HG03280 (cell line): ENCODE results near the gene FADS1.

Experiments used
- ATAC-seq: cut with Tn5 transposase; IDR thresholded peaks from one replicate; pipeline ENCODE4 v1.9.1; 2021; ENCODE audit warnings: mild to moderate bottlenecking, moderate library complexity; ENCODE audit not compliant: unreplicated experiment

FADS1 gene

DNA sequence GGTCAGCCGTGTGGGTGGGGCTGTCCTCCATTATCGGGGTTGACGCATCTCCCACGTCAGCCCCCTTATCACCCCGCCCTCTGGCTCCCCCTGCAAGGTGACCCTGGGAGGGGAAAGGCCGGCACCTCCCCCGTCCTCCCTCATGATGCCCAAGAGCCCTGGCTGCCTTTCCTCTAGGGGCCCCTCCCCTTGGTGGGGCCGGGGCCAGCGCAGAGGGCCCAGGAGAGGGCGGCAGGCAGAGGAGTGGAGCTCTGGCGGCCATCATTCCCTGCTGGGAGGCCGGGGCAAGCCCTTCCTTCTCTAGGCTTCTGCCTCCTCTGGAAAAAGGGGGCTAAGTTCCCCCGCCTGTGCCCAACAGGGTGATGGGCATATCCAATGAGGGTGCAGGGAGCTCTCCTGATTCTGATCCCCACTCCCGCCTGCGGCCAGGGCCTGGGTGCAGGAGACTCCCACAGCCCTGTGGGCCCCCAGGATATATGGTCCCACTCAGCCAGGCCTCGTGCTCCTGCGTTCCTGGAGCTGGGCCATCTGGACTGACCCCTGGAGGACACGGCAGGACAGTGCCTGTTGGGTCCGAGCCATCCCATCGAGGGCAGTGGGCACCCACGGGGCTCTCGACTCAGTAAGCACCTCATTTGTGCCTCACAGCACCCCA is 52.1 kb downstream of the FADS1 start:
- ATAC-seq: no peak

DNA sequence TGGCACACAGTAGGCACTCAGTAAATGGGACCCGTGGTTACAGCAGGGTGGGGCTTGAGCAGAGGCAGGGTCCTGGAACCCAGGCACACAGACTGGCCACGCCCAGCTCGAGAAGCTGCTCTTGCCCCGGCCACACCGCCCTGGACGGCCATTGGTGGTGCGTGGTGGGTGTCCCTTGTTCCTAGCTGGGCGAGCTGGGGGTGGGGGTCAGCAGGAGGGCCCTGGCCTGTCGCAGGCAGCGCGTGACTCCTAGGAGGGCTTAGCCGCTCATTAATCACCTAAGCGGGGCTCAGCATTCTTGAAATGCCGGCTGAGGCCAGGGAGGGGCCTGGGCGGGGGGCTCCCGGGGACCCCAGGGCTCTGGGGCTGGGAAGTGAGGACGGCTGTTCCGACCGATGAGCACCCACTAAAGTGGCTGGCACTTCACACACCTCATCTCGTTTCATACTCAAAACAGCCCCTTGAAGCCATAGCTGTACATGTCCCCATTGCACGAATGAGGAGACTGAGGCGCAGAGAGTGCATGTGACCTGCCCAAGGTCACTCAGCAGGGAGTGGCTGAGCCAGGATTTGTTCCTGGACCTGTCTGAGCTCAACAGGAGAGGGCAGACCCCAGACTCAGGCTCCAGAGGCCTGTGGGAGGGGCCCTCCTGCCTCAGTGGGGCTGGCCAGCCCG is 52.7 kb downstream of the FADS1 start:
- no peak for ATAC-seq

DNA sequence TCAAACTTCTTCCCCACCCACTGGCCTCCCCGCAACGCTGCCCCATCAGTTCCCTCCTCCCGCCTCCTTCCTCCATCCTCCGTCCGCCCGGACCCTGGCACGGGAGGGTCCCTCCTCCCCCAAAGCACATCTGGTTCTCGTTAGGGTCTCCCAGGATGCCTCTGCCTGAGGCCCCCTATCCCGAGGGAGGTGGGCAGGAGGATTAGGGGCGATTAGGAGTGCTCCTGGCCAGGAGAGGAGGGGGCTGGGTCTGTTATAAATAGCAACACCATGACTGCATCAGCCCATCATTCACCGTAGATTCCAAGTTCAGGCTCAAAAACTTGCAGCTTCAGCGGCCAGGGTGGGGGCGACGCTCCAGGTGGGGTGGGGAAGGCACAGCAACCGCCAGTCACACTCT is 54.0 kb downstream of the FADS1 start:
- ATAC-seq: no peak

DNA sequence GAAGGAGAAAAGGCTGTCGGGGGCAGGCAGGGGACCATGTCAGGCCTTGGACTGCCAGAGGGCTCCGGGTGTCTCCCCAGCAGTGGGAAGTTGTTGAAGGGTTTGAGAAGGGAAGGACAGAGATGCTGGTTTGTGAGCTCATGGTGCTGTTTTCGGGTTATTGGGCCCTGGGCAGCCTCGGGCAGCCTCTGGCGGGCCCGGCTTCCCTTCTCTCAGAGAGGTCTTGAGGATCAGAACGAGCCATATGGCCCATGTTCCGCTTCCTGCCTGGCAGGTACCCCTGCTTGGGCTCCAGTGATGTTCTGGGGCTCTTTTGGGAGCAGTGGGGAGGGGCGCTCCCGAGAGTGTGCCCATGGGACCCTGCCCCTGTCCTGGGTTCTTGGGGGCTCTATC is 54.6 kb downstream of the FADS1 start:
- no peak for ATAC-seq

DNA sequence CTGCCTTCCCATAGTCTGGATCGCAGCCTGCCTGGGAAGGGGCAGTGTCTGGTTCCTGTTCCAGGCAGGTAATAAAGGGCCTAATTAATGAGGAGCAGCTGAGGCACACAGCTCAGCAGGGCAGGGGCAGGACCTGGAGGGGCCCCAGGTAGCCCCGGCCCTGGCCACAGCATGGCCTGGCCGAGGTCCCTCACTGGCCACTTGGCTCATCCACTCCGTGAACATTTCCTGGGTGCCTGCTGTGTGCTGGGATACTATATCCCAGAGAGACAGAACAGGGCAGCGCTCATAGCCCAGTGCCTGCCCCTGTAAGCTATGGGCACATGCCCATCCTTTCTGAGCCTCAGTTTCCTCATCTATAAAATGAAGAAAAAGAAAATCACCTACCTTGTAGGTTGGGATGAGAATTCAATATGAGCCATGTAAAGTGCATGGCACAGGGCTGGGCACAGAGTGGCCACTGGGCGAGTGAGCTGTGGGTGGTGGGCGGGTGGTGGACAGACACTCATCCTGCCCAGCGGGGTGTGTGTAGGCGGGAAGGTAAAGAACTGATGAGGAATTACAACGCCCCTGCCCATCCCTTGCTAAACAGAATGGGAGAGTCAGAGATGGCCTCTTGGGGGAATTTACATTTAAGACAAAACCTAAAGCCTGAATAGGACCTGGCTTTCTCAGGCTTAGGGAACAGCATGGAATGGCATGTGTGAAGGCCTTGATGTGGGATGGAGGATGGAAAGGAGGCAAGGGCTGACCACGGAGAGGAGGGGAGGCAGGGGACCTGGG is 55.2 kb downstream of the FADS1 start:
- ATAC-seq: no peak

DNA sequence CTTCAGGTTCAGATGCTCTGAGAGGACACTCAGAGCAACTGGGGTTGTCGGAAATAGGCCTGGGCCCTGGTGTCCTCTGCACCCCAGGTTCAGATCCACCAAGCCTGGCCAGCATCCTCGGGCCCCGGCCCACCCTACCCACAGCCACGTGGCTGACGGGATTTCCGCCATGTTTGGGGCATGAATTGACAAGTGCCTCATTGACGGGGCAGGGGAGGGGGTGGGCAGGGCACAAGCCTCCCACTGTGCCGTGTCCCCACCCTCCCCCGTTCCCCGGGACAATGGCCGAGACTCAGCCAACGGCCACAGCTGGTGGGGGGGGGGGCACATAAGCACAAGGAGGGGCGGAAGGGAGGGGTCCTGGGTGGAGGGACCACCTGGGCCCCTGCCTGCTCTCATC is 55.9 kb downstream of the FADS1 start:
- ATAC-seq: no peak

DNA sequence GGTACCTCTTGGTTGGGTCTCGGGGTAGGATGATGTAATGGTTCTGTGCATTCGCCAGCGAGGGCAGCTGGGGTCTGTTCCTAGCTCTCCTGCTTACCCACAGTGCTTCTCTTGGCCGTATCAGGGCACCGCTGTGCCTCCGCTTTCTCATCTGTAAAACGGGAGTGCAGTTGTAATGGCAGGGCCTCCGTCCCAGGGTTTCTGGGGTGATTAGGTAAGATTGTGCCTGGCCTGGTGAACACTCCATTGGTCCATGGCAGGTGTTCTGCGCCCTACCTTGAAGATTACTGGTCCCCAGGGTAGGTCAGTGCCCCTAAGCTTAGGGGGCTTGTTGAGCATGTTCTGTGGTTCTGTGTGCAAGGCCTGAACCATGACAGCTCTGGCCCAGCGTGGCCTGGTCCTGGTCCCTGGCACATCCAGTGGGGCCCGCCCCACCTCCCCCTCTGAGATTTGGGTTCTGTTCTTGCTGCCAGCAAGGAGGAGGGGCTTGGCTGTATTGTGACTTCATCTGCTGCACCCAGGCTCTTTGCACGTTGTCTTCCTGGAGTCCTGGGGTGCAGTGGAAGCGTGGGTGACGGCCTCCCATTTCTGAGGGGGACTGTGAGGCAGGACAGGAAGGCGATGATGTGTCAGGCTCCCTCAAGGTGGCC is 59.5 kb downstream of the FADS1 start:
- ATAC-seq: no peak

DNA sequence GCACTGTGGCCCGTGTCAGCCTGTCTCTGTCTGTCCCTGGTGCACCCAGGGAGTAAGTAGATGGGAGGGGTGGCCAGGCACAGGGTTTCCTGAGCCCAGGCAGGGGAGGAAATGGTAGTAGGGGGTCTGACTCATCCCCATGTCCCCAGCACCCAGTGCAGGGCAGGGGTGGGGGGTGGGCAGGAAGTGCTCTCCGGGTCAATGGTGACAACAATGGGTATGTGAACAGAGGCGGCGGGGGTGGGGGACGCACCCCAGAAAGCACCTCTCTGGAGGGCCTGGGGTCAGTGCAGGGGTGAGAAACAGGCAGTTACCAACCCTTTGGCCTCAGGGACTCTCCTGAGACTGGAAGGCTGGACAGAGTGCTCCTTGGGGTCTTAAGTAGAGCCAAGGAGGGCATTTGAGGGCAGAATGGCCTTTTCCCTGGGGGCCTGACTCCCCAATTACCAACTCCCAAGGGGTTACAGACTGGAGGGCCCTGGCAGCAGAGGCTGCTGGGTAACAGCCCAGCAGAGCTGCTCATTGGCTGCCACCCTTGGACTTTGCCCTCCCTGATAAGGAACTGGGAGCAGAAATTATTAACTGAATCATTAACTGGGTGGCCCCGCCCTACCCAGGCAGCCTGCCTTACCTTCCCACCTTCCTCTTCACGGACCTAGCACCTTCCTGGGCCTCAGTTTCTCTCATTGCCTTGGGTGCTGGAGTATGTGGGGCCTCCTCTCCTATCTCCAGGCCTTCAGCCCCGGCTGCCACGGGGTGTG is 60.2 kb downstream of the FADS1 start:
- ATAC-seq: no peak

DNA sequence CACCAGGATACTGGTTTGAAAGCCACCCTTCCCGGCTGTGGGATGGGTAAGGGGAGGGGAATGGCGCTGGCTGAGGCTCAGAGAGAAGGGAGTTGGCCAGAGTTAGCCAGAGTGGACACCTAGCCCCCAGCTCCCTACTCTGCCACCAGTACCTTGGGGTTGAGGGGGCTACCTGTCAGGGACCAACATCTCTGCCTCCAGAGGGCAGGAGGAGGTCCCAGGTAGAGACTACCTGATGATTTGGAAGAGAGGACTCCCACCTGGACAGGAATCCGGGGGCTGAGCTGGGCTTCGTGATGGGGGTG is 60.7 kb downstream of the FADS1 start:
- ATAC-seq: no peak

DNA sequence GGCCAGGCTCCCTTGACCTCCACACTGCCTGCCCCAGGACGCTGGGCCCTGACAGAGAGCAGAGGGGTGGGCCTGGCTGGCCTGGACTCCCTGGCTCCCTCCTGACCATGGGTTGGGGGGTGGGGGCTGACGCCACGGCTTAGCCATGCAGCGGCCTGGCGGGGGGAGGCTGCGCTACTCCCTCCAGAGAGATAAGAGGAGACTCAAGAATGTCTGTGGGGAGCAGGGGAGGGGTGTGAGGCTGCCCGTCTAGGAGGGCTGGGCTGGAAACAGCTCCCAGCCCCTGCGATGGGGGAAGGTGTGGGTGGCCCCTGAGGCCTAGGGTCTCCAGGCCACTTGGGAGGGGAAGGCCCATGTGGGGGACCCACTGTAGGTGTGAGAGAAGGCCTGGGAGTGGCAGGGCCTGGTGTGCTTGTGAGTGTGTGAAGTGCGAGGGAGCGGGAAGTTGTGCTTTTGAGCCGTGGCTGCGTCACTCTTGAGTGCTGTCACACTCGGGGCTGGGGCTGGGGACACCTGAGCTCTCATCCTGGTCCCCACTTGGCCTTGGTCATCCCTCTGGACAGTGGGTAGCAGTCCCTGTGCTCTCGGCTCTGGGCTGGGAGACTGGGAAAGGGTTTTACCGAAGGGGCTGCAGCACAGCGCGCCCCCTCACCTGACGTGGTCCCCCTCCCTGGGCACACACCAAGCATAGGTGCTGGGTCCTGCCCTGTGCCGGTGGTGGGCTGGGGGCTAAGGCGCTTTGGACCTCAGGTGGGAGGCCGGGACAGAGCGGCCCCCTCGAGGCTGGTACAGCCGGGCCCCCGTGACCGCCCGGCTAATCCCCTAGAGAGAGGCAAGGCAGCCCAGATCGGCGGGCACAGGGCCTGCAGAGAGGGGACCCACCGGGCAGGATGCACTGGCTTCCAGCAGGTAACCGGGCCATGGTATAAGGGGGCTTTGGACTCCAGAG is 62.0 kb downstream of the FADS1 start:
- ATAC-seq: no peak

DNA sequence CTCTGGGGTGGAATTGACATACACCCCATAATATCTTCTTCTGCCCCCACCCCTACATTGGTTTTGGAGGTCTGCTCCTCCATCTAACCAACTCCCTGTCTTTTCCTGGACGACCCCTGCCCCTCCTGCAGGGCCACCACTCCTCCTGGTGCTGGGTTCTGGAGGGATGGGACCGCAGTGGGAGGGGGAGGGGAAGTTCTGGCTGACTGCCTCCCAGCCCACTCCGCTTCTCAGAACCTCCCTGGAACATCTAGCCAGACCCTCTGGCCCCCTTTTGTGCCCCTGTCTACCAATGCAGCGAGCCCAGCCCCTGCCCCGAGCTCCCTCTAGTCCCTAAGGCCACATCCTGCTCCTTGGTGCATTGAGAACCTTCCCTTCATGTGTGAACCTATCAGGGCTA is 63.1 kb downstream of the FADS1 start:
- ATAC-seq: no peak

DNA sequence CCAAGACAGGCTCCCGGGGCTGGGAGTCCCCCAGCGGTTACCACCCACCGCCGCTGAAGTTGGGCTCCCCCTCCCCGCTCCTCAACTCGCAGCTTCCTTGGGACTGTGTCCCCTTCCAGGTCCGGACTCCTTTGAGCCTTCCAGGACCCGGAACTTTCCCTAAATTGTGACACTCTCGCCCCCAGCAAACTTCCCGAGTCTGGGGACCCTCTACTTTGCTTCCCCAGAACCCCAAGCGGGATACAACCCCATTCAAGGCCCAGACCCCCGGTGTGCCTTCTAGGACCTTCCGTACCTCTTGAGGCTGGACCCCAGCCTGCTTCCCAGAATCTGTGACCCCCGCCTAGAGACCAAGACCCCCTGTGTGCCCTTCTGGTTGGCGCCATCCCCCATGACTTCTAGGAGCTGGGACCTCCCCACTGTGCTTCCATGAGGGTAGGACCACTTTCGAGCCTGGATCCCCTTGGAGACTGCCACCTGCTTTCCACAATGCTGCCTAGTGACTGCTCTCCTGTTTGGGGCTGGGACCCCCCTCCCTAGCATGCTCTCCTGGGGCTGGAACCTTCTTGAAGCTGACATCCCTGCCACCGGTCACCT is 63.8 kb downstream of the FADS1 start:
- no peak for ATAC-seq

DNA sequence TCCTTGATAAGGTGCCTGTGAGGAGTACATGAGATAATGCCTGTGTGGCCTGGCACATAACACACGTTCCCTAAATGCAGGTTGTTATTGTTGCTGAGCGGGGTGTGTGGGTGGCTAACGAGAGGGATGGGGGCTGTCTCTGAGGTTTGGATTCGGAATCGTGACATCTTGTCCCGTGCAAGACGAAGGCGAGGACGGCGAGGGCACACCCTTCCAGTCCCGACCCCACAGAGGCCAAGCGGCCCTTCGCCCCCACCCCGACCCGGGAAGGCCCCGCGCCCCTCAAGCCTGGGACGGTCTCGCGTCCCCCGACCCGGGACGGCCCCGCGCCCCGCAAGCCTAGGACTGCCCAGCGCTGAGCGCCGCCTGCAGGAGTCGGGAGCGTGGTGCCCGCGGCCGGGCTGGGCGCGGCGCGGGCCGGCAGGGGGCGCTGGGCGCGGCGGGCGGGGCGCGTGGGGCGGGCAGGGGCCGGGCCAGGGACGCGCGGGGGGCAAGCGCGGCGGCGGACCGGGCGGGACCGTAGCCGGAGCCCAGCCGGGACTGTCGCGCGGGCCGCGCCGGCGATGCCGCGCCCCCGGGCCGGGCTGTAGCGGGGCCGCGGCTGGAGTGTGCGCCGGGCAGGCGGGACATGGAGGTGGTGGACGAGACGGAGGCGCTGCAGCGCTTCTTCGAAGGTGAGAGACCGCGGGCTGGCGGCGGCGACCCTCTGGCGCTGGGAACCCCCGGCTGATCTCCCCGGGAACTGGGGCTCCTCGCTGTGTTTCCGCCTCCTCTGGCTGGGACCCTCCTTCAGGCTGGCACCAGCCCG is 64.5 kb downstream of the FADS1 start, which contains the start of gene MYRF:
Gene MYRF (plus strand): TSS at position 520 of the 808 bp plus-strand sequence. CDS start 109 bp downstream, at position 629.
- no peak for ATAC-seq

DNA sequence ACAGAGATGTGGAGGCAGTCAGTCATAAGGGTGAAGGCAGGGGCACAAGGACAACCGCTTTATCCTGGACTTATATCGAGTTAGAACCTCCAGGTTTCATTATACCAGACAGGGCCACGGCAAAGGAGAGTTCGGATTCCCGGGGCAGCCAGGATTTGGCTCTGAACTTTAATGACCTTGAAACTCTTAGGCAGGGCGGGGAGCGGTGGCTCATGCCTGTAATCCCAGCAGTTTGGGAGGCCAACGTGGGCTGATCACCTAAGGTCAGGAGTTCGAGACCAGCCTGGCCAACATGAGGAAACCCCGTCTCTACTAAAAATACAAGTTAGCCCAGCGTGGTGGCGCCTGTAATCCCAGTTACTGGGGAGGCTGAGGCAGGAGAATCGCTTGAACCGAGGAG is 65.4 kb downstream of the FADS1 start:
- no peak for ATAC-seq

DNA sequence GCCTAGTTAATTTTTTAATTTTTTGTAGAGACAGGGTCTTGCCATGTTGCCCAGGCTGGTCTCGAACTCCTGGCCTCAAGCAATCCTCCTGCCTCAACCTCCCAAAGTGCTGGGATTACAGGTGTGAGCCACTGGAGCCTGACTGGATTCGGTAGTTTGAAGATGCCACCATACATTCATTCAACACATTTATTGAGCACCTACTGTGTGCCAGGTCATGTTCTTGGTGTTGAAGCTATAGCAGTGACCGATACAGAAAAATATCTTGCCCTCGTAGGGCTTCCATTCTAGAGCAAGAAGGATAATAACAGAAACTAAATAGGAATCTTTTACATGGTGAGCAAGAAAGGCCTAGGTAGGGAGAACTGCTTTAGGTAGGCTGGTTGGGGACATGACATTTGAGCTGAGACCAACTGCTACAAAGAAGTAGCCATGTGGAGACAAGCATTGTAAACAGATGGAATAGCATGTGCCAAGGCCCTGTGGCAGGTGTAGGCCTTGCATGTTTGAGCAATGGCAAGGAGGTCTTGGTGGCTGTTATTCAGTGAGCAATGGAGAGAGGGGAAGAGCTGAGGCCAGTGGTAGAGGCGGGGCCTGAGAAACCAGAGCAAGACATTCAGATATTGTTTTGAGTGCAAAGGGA is 66.1 kb downstream of the FADS1 start:
- no peak for ATAC-seq
